ENCODE measurements around the gene TUB. TPM values are rescaled to one million over a fixed set of nuclear protein-coding genes. Genes with fewer than 3 reads are reported as not detected.

TUB gene
- total and polyA plus RNA-seq, 4 donors, result 73.3 to 107 (median 89.1) TPM

DNA sequence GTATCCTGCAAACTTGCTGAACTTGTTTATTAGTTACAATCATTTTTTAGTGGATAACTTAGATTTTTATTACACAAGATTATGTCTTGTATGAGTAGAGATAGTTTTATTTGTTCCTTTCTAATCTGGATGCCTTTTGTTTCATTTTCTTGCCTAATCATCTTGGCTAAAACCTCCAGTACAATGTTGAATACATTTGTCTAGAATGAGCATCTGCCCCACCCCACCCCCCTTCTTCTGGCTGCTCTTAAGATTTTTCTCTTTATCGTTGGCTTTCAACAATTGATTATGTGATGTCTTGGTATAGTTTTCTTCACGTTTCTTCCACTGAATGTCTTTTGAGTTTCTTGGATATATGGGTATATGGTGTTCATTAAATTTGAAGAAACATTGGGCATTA, 37.3 kb upstream of the TUB start:
- Histone ChIP-seq H3K4me3 (ENCODE audit: low read depth, low read length) (no peak overlapping the region), H3K27ac (ENCODE audit: low read depth, low read length) (no peak overlapping the region), H3K27me3 (ENCODE audit: control insufficient read depth, insufficient read depth, low read length) (no peaks in the 10 kb centered on the region), H3K36me3 (ENCODE audit: control insufficient read depth, insufficient read depth, low read length) (peaks cover 2% of the 10 kb centered on the region), H3K4me1 (ENCODE audit: control insufficient read depth, insufficient read depth, low read length) (peaks cover 9% of the 10 kb centered on the region), H3K9me3 (ENCODE audit: control insufficient read depth, insufficient read depth, low read length) (no peaks in the 10 kb centered on the region)
- WGBS (ENCODE audit: insufficient coverage), result no CpG with 5 or more reads among the region's 2 CpGs
- no peak for DNase-seq (ENCODE audit: low read depth in 4 of 6, low spot score in 6 of 6)

DNA sequence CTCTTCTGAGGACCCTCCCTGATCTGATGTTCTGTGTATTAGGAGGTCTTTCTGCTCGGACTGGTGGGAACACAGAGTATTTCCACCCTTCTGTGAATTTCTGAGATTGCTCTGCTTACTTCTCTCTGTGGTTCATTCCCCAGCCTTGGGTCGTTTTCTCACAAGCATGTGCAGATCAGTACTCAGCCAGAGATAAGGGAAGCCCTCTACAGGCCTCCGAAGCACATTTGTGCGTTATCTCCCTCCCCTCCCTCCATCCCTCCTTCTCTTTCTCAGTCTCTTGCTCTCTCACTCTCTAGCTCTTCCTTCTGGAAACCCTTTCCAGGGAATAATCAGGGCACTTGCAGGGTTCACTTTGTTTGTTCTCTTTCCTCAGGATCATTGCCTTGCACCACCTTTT, 35.2 kb upstream of the TUB start:
- no peaks in the 10 kb centered on the region for H3K4me1 ChIP-seq (ENCODE audit: control insufficient read depth, insufficient read depth, low read length)
- H3K27me3 ChIP-seq (ENCODE audit: control insufficient read depth, insufficient read depth, low read length), result no peaks in the 10 kb centered on the region
- H3K36me3 ChIP-seq (ENCODE audit: control insufficient read depth, insufficient read depth, low read length), result peaks cover 2% of the 10 kb centered on the region
- no peak for DNase-seq (ENCODE audit: low read depth in 4 of 6, low spot score in 6 of 6)
- H3K27ac ChIP-seq (ENCODE audit: low read depth, low read length), result no peak overlapping the region
- WGBS (ENCODE audit: insufficient coverage), result 59% methylated on average over 4 of the region's 4 CpGs
- H3K9me3 ChIP-seq (ENCODE audit: control insufficient read depth, insufficient read depth, low read length), result no peaks in the 10 kb centered on the region
- H3K4me3 ChIP-seq (ENCODE audit: low read depth, low read length), result no peak overlapping the region

GRCh38 chr11:8047382-8047781, 33.6 kb upstream of the TUB start:
- Histone ChIP-seq H3K4me3 (ENCODE audit: low read depth, low read length) (no peak overlapping the region), H3K36me3 (ENCODE audit: control insufficient read depth, insufficient read depth, low read length) (peaks cover 2% of the 10 kb centered on the region), H3K27me3 (ENCODE audit: control insufficient read depth, insufficient read depth, low read length) (no peaks in the 10 kb centered on the region), H3K9me3 (ENCODE audit: control insufficient read depth, insufficient read depth, low read length) (no peaks in the 10 kb centered on the region), H3K4me1 (ENCODE audit: control insufficient read depth, insufficient read depth, low read length) (no peaks in the 10 kb centered on the region), H3K27ac (ENCODE audit: low read depth, low read length) (no peak overlapping the region)
- 58% methylated on average over 2 of the region's 3 CpGs for WGBS (ENCODE audit: insufficient coverage)
- no peak for DNase-seq (ENCODE audit: low read depth in 4 of 6, low spot score in 6 of 6)

DNA sequence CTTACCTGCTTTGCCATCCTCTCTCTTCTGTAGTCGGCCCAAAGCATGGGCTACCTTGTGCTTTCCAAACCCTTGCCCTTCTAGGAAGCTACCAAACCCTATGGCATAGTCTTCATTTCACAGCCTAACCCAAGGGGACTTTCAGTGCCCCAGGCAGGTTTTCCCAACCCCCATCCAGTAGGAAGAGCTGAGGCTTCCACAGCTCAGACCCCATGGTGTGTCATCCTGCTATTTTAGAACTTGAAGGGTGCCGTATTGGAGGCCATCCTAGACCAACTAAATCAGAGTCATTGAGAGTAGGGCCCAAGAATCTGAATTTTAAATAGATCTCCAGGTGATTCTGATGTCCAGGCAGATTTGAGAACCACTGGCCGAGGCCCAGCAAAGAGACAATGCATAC, 31.9 kb upstream of the TUB start:
- Histone ChIP-seq H3K9me3 (ENCODE audit: control insufficient read depth, insufficient read depth, low read length) (no peaks in the 10 kb centered on the region), H3K27me3 (ENCODE audit: control insufficient read depth, insufficient read depth, low read length) (no peaks in the 10 kb centered on the region), H3K4me3 (ENCODE audit: low read depth, low read length) (no peak overlapping the region), H3K4me1 (ENCODE audit: control insufficient read depth, insufficient read depth, low read length) (no peaks in the 10 kb centered on the region), H3K36me3 (ENCODE audit: control insufficient read depth, insufficient read depth, low read length) (peaks cover 2% of the 10 kb centered on the region), H3K27ac (ENCODE audit: low read depth, low read length) (no peak overlapping the region)
- 97% methylated on average over 2 of the region's 3 CpGs for WGBS (ENCODE audit: insufficient coverage)
- no peak for DNase-seq (ENCODE audit: low read depth in 4 of 6, low spot score in 6 of 6)

GRCh38 chr11:8055091-8055835, 25.7 kb upstream of the TUB start:
- DNase-seq (ENCODE audit: low read depth in 4 of 6, low spot score in 6 of 6), result peak in 2 of 6 donors; percentile 25 to 45
- no peaks in the 10 kb centered on the region for H3K36me3 ChIP-seq (ENCODE audit: control insufficient read depth, insufficient read depth, low read length)
- no peaks in the 10 kb centered on the region for H3K27me3 ChIP-seq (ENCODE audit: control insufficient read depth, insufficient read depth, low read length)
- 42% methylated on average over 6 of the region's 7 CpGs for WGBS (ENCODE audit: insufficient coverage)
- H3K27ac ChIP-seq (ENCODE audit: low read depth, low read length), result no peak overlapping the region
- H3K9me3 ChIP-seq (ENCODE audit: control insufficient read depth, insufficient read depth, low read length), result no peaks in the 10 kb centered on the region
- no peak overlapping the region for H3K4me3 ChIP-seq (ENCODE audit: low read depth, low read length)
- H3K4me1 ChIP-seq (ENCODE audit: control insufficient read depth, insufficient read depth, low read length), result peaks cover 24% of the 10 kb centered on the region

- no peaks in the 10 kb centered on the region for H3K36me3 ChIP-seq (ENCODE audit: control insufficient read depth, insufficient read depth, low read length)
- WGBS (ENCODE audit: insufficient coverage), result 87% methylated on average over 10 of the region's 10 CpGs
- no peak for DNase-seq (ENCODE audit: low read depth in 4 of 6, low spot score in 6 of 6)
- H3K4me3 ChIP-seq (ENCODE audit: low read depth, low read length), result no peak overlapping the region
- no peaks in the 10 kb centered on the region for H3K9me3 ChIP-seq (ENCODE audit: control insufficient read depth, insufficient read depth, low read length)
- no peak overlapping the region for H3K27ac ChIP-seq (ENCODE audit: low read depth, low read length)
- no peaks in the 10 kb centered on the region for H3K27me3 ChIP-seq (ENCODE audit: control insufficient read depth, insufficient read depth, low read length)
- peaks cover 27% of the 10 kb centered on the region for H3K4me1 ChIP-seq (ENCODE audit: control insufficient read depth, insufficient read depth, low read length)
These were observed 25.0 kb upstream of the TUB start for GRCh38 chr11:8055836-8056526.

GRCh38 chr11:8056810-8057463, 24.1 kb upstream of the TUB start:
- 84% methylated on average over 8 of the region's 12 CpGs for WGBS (ENCODE audit: insufficient coverage)
- no peak overlapping the region for H3K27ac ChIP-seq (ENCODE audit: low read depth, low read length)

GRCh38 chr11:8058216-8058615, 22.8 kb upstream of the TUB start:
- H3K27ac ChIP-seq (ENCODE audit: low read depth, low read length), result no peak overlapping the region
- 95% methylated on average over 7 of the region's 9 CpGs for WGBS (ENCODE audit: insufficient coverage)
- no peak overlapping the region for H3K4me3 ChIP-seq (ENCODE audit: low read depth, low read length)
- no peaks in the 10 kb centered on the region for H3K9me3 ChIP-seq (ENCODE audit: control insufficient read depth, insufficient read depth, low read length)
- peaks cover 45% of the 10 kb centered on the region for H3K4me1 ChIP-seq (ENCODE audit: control insufficient read depth, insufficient read depth, low read length)
- DNase-seq (ENCODE audit: low read depth in 4 of 6, low spot score in 6 of 6), result no peak
- H3K27me3 ChIP-seq (ENCODE audit: control insufficient read depth, insufficient read depth, low read length), result no peaks in the 10 kb centered on the region
- H3K36me3 ChIP-seq (ENCODE audit: control insufficient read depth, insufficient read depth, low read length), result peaks cover 11% of the 10 kb centered on the region

More at GRCh38 chr11:8056810-8057463, 24.1 kb upstream of the TUB start:
- peaks cover 8% of the 10 kb centered on the region for H3K36me3 ChIP-seq (ENCODE audit: control insufficient read depth, insufficient read depth, low read length)
- H3K27me3 ChIP-seq (ENCODE audit: control insufficient read depth, insufficient read depth, low read length), result no peaks in the 10 kb centered on the region
- H3K4me1 ChIP-seq (ENCODE audit: control insufficient read depth, insufficient read depth, low read length), result peaks cover 37% of the 10 kb centered on the region
- H3K9me3 ChIP-seq (ENCODE audit: control insufficient read depth, insufficient read depth, low read length), result no peaks in the 10 kb centered on the region
- DNase-seq (ENCODE audit: low read depth in 4 of 6, low spot score in 6 of 6), result no peak
- H3K4me3 ChIP-seq (ENCODE audit: low read depth, low read length), result no peak overlapping the region

DNA sequence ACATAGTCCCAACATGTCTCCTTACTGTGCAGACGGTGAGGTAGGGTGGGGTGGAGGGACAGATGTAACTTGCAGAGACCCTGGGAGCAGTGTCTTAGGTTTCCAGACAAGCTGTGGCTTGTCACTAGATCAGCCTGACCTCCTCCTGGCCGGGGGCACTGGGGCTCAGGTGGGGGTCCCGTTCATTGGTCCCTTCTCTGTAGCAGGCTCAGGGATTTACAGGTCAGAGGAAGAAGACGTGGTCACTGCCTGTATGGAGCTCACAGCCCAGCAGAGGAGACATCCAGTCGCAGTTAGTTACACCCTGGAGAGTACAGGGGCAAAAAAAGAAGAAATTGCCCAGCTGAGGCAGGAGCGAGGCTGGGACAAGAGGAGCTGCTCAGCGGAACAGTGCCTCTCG, 22.0 kb upstream of the TUB start:
- peak overlapping the region; percentile 29 for H3K27ac ChIP-seq (ENCODE audit: low read depth, low read length)
- H3K27me3 ChIP-seq (ENCODE audit: control insufficient read depth, insufficient read depth, low read length), result no peaks in the 10 kb centered on the region
- DNase-seq (ENCODE audit: low read depth in 4 of 6, low spot score in 6 of 6), result no peak
- peaks cover 45% of the 10 kb centered on the region for H3K4me1 ChIP-seq (ENCODE audit: control insufficient read depth, insufficient read depth, low read length)
- no peaks in the 10 kb centered on the region for H3K9me3 ChIP-seq (ENCODE audit: control insufficient read depth, insufficient read depth, low read length)
- WGBS (ENCODE audit: insufficient coverage), result 92% methylated on average over 8 of the region's 8 CpGs
- H3K36me3 ChIP-seq (ENCODE audit: control insufficient read depth, insufficient read depth, low read length), result peaks cover 11% of the 10 kb centered on the region
- no peak overlapping the region for H3K4me3 ChIP-seq (ENCODE audit: low read depth, low read length)
